Measurements from ENCODE around the gene UMAD1. TPM values are rescaled to one million over a fixed set of nuclear protein-coding genes. Genes with fewer than 3 reads are reported as not detected.

The UMAD1 gene
- total and polyA plus RNA-seq, 2 of the 4 experiments (the other 2 are of a cell fraction), result 5.2 to 8.4 TPM

DNA sequence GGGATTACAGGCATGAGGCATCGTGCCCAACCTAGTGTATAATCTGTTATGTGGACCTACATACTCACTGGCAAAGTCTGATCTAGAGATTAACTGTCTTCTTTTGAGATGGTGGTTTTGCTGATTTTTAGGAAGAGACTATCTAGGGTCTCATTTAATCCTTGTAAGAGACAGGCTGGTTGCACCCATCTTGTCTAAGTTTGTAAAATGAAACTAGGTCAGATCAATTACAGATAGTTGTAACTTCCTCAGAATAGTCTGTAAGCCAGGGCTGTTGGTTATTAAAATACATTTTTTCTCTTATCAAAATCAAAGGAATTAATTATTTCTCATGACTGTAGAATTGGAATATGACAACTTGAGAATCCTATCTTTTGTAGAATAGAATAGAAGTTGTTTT lies 142.4 kb downstream of the UMAD1 start:
- Histone ChIP-seq H3K27me3 (ENCODE audit: control insufficient read depth, insufficient read depth, low read length) (no peaks in the 10 kb centered on the region), H3K9me1 (ENCODE audit: insufficient read depth, low read length) (no peaks in the 10 kb centered on the region), H3K18ac (ENCODE audit: low read depth, low read length) (no peak overlapping the region), H2AFZ (replicated peaks; ENCODE audit: low read length, poor library complexity) (no peak overlapping the region), H4K5ac (ENCODE audit: low read depth, low read length) (no peak overlapping the region), H4K8ac (ENCODE audit: low read depth in 2 of 2, low read length in 2 of 2) (no peak overlapping the region), H2AK9ac (replicated peaks; ENCODE audit: low read depth, low read length, poor library complexity) (no peak overlapping the region), H2BK20ac (ENCODE audit: low read depth, low read length) (no peak overlapping the region), H4K20me1 (ENCODE audit: insufficient read depth, low read length) (no peaks in the 10 kb centered on the region), H3K23ac (ENCODE audit: low read depth, low read length) (no peak overlapping the region), H2BK5ac (ENCODE audit: low read depth, low read length, poor library complexity, severe bottlenecking) (no peak overlapping the region), H3K27ac (ENCODE audit: insufficient read depth, low read length) (no peak overlapping the region), H3K79me1 (ENCODE audit: low read depth in 1 of 2, low read length in 2 of 2) (no peaks in the 10 kb centered on the region), H2BK120ac (ENCODE audit: low read depth, low read length) (no peak overlapping the region), H3K36me3 (ENCODE audit: control insufficient read depth, insufficient read depth, low read length) (no peaks in the 10 kb centered on the region), H3K9ac (ENCODE audit: low read depth, low read length) (no peak overlapping the region), H2BK15ac (ENCODE audit: low read depth, low read length) (no peak overlapping the region), H2AK5ac (ENCODE audit: low read depth, low read length) (no peak overlapping the region), H3K4me2 (ENCODE audit: low read depth, low read length) (no peak overlapping the region), H3K4ac (ENCODE audit: low read depth, low read length) (no peak overlapping the region), H4K91ac (ENCODE audit: insufficient read depth, low read depth, low read length) (no peak overlapping the region), H3K4me3 (ENCODE audit: insufficient read depth, low read depth, low read length) (no peak overlapping the region), H3K9me3 (ENCODE audit: control insufficient read depth, insufficient read depth, low read length) (no peaks in the 10 kb centered on the region), H3K14ac (replicated peaks; ENCODE audit: low read depth, low read length) (no peak overlapping the region), H3K56ac (ENCODE audit: extremely low read depth, insufficient read depth, low read length) (no peak overlapping the region), H3K4me1 (ENCODE audit: control insufficient read depth, insufficient read depth, low read length) (peaks cover 3% of the 10 kb centered on the region)
- DNase-seq, result no peak
- POLR2A ChIA-PET (ENCODE audit: unreplicated experiment), result no interaction called here
- in situ Hi-C loops (cut with MboI; ENCODE audit: low sequenced_read_pairs) (no loop called here), dilution Hi-C loops (cut with HindIII; ENCODE audit: low sequenced_read_pairs, unreplicated experiment) (no loop called here), intact Hi-C loops (cut with micrococcal nuclease) (no loop called here)
- CTCF ChIA-PET, result no interaction called here
- BruUV-seq (replicated peaks), result no TSS peak
- ATAC-seq (ENCODE audit: low read depth), result no peak
- no CpG with 5 or more reads among the region's 1 CpG for WGBS, 2 experiments (ENCODE audit: extremely low coverage in 2 of 2, insufficient read length in 1 of 2)
- TF ChIP-seq, protein P1, sequence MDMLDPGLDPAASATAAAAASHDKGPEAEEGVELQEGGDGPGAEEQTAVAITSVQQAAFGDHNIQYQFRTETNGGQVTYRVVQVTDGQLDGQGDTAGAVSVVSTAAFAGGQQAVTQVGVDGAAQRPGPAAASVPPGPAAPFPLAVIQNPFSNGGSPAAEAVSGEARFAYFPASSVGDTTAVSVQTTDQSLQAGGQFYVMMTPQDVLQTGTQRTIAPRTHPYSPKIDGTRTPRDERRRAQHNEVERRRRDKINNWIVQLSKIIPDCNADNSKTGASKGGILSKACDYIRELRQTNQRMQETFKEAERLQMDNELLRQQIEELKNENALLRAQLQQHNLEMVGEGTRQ (IDR thresholded peaks at IDR 0.05; ENCODE audit: low read depth, low read length), result no peak
- TF ChIP-seq RAD21 (IDR thresholded peaks at IDR 0.05; ENCODE audit: low read length) (no peak), MAFK (IDR thresholded peaks at IDR 0.05; ENCODE audit: low read depth, low read length) (no peak)
